Measurements from ENCODE around the gene FAM186B. TPM values are rescaled to one million over a fixed set of nuclear protein-coding genes. Genes with fewer than 3 reads are reported as not detected.

Gene FAM186B
- total RNA-seq, 1 experiment from 2014 or later: not detected

DNA sequence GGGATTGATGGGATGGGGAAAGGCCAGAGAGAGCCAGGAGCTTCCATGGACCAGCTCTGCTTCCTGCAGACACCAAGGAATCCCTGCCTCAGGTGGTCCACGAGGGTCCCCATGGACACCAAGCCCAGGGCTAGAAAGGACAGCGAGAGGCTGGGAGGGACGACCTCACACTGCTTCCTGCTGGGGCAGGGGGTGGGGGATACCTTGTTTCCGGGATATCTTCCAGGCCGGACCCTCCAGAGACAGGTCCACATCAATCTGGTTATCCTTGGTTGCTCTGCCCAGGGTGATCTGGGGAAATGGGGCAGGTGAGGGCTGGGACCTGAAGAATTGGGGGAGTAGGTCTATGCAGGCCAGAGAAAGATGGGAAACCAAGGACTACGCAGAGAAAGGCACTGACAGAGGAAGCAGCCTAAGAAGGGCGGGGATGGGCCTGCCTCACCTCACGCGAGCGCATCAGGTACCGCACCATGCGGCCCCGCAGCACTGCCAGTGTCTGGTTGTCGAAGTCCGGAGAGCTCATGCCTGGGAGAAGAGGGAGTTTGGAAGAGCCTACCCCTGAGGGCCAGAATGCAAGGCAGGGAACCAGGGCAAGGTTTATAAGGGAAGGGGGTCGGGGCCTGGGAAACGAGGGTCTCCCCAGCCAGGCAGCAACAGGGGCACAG, 46.3 kb downstream of the FAM186B start:
- DNase-seq (ENCODE audit: low read depth): no peak
- in situ Hi-C loops (cut with HindIII; ENCODE audit: low pct_unique_long_range_greater_than_20kb, low sequenced_read_pairs): no loop called here

DNA sequence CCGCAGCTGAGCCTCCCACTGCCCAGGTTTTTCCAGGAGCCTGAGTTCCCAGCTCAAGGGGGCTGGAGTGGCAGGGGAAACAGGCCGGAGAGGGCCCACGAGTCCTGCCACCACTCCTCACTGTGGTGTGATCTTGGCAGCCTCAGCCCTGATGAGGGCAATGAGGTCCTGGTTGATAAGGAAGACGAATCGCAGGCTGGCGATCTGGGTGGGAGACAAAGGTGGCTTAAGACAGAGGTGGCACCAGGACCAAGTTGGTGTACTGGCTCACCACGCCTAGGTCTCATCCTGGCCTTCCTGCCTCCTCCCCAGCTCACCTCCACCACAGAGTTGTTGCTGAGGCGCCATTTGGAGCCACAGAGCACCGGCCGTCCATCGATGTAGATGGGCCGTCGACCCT, 46.9 kb downstream of the FAM186B start:
- in situ Hi-C loops (cut with HindIII; ENCODE audit: low pct_unique_long_range_greater_than_20kb, low sequenced_read_pairs): no loop called here

DNA sequence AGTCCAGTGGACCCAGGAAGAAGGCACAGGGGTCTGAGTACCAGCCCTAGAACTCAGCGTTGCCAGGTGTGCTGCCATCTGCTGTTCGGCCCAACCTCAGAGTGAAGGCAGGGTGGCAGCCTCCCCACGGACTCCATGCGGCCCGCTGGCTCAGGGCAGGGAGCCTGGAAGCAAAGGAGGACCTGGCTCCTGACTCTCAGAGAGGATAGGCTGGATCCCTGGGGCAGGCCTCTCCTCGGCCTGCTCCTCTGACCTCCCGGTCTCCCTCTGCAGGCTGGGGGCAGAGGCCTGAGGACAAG, 47.6 kb downstream of the FAM186B start:
- in situ Hi-C loops (cut with HindIII; ENCODE audit: low pct_unique_long_range_greater_than_20kb, low sequenced_read_pairs): no loop called here
- DNase-seq (ENCODE audit: low read depth): no peak

More for the DNA sequence above, 46.9 kb downstream of the FAM186B start:
- DNase-seq (ENCODE audit: low read depth): no peak

DNA sequence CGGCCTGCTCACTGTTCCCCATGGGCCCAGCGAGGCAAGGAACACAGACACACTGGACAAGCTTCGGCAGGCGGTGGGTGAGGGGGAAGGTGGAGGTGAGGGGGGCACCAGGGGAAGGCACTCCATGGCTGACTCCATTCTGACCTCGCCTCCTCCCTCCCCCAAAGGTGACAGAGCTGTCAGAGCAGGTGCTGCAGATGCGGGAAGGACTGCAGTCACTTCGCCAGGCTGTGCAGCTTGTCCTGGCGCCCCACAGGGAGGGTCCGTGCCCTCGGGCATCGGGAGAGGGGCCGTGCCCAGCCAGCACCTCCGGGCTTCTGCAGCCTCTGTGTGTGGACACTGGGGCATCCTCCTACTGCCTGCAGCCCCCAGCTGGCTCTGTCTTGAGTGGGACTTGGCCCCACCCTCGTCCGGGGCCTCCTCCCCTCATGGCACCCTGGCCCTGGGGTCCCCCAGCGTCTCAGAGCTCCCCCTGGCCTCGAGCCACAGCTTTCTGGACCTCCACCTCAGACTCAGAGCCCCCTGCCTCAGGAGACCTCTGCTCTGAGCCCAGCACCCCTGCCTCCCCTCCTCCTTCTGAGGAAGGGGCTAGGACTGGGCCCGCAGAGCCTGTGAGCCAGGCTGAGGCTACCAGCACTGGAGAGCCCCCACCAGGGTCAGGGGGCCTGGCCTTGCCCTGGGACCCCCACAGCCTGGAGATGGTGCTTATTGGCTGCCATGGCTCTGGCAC, 48.1 kb downstream of the FAM186B start:
- DNase-seq (ENCODE audit: low read depth): no peak
- in situ Hi-C loops (cut with HindIII; ENCODE audit: low pct_unique_long_range_greater_than_20kb, low sequenced_read_pairs): no loop called here

DNA sequence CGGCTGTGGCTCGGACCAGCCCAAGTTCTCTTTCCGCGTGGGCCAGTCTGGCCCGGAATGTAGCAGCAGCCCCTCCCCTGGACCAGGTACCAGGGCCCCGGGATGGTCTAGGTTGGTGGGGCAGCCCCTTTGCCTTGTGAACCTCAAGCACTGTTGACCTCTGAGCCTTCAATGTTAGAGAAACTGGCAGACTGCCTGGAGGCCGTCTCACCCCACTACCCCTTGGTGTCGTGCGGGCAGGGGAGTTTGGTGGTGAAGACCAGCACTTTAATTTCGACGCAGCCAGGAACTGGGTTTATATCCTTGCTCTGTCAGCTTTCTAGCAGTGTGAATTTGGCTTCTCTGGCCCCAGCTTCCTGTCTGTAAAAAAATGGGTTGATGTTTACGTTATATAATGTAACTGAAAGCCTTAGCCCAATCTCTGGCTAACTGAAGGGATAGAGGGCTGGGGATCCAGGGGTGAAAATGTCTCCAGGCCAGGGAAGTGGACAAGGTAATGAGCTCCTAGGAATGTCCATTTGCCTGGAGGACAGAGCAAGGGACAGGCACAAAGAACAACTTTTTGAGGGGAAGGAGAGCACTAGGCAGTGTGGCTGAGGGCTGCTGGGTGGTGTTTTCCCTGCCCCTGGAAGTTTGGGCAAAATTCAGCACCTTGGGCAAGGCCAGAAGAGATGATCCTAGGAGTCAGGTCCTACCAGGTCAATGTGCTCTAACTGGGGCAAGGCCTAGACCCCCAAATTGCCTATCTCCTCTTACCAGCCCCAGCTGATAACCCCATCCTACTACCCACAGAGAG, 48.9 kb downstream of the FAM186B start:
- no peak for DNase-seq (ENCODE audit: low read depth)

DNA sequence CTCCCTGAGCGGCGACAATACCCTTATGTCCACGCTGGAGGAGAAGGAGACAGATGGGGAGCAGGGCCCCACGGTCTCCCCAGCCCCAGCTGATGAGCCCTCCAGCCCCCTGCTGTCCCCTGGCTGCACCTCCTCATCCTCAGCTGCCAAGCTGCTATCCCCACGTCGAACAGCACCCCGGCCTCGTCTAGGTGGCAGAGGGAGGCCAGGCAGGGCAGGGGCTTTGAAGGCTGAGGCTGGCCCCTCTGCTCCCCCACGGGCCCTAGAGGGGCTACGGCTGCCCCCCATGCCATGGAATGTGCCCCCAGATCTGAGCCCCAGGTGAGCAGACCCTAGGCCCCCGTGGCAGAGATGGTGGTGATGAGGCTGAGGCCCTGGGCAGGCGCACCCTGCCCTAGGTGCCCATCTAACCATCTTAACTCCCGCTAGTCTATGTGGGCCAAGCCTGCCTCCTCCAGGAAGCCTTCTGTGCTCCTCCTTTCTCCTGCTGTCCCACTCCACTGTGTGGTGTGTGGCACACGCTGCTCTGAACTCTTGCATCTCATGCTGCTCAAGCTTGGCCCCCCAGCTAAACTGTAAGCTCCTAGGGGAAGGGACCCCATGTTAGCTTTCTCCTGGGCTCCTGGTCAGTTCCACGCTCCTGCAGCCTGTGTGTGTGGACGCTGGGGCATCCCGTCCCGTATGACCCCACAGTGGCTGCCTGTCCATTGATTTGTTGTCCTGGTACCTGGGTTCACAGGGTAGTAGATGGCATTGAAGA, 49.6 kb downstream of the FAM186B start:
- DNase-seq (ENCODE audit: low read depth): no peak

More for the DNA sequence above, 48.9 kb downstream of the FAM186B start:
- in situ Hi-C loops (cut with HindIII; ENCODE audit: low pct_unique_long_range_greater_than_20kb, low sequenced_read_pairs): no loop called here

DNA sequence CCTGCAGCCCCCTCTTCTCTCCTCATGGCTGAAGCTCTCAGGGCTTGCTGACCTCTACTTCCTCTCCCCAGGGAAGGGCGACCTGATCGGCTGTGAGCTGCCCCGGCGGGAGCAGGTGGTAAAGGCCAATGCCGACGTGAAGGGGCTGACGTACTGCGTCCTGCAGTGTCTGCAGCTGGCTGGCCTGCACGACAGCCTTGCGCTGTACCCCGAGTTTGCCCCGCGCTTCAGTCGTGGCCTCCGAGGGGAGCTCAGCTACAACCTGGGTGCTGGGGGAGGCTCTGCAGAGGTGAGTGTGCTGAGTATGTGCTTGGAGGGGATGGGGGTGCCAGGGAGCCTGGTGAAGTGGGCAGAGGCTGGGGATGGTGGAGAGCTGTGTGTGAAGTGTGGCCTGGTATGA, 51.2 kb downstream of the FAM186B start:
- in situ Hi-C loops (cut with HindIII; ENCODE audit: low pct_unique_long_range_greater_than_20kb, low sequenced_read_pairs): no loop called here
- DNase-seq (ENCODE audit: low read depth): no peak

More for the DNA sequence above, 49.6 kb downstream of the FAM186B start:
- in situ Hi-C loops (cut with HindIII; ENCODE audit: low pct_unique_long_range_greater_than_20kb, low sequenced_read_pairs): no loop called here

DNA sequence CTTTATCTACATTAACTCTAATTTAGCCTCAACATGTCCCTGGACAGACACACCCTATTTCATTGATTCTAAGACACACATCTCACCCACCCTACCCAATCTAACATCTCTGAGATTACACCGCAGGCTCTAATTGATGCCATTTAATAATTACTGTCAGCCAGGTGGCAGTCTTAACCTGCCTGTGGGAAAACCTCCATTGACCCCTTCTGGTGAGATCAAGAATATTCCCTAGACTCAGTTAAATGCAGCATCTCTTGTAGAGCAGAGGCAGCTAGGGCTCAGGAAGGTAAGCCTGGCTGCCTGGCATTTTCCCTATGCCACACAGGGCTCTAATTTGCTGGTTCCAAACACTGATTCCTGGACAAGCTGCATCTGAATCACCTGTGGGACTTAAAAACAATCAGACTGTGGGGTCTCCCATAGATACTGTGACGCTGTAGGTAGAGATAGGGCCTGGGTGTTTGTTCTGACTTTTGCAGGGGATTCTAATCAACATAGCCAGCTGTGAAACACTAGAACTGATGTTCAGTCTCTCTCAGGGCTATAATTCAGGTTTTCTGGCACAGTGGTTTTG, 51.8 kb downstream of the FAM186B start:
- peak; percentile 46 for DNase-seq (ENCODE audit: low read depth)
- in situ Hi-C loops (cut with HindIII; ENCODE audit: low pct_unique_long_range_greater_than_20kb, low sequenced_read_pairs): no loop called here

DNA sequence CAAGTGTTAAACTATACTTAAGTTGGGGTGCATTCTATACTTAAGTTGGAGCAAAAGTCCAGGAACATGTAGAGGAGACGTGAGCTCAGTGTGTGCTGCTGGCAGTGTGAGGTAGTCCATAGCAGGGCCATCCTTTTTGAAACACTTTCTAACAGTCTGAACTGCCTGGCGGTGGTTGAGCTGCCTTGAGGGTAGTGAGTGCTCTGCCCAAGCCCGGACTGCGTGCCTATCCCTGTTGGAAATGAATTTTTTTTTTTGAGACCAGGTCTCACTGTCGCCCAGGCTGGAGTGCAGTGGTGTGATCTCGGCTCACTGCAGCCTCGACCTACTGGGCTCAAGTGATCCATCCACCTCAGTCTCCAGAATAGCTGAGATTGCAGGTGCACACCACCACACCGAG, 52.5 kb downstream of the FAM186B start:
- no peak for DNase-seq (ENCODE audit: low read depth)
- in situ Hi-C loops (cut with HindIII; ENCODE audit: low pct_unique_long_range_greater_than_20kb, low sequenced_read_pairs): no loop called here

DNA sequence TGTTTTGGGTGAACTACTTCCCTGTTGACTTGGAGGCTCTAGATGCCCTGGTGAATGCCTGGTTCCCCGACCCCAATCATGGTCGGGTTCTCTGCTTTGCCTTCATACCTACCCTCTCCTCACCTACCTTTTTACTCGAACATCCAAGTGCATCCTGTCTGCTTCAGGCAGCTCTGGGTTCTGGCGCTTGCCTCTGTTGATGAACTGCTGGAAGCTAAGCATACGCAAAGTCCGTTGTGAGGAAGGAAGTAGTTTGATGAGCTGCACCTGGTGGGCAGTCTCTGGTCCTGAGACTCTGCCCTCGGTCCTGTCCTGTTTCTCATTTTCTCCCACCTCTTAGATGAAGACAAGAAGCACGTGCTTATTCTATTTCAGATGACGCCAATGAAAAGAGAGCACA, 53.0 kb downstream of the FAM186B start:
- DNase-seq (ENCODE audit: low read depth): no peak
- in situ Hi-C loops (cut with HindIII; ENCODE audit: low pct_unique_long_range_greater_than_20kb, low sequenced_read_pairs): no loop called here

DNA sequence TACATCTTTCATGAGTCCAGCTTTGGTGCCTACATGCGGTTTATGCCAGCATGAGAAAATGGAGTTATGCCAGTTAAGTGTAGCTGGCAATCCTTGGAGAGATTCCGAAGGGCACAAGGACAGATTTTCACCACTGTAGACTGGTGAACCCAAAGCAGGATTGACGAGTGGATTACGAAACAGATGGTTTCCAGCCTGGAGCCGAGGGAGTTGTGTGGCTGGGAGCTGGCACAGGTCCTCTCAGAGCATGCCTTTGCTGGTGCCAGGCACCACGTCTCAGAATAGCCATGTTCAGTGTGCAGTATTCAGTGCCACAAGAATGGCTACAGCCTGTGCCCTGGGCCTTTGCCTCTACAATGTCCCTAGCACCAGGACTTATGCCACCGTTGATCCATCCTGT, 53.4 kb downstream of the FAM186B start:
- in situ Hi-C loops (cut with HindIII; ENCODE audit: low pct_unique_long_range_greater_than_20kb, low sequenced_read_pairs): no loop called here
- DNase-seq (ENCODE audit: low read depth): no peak

DNA sequence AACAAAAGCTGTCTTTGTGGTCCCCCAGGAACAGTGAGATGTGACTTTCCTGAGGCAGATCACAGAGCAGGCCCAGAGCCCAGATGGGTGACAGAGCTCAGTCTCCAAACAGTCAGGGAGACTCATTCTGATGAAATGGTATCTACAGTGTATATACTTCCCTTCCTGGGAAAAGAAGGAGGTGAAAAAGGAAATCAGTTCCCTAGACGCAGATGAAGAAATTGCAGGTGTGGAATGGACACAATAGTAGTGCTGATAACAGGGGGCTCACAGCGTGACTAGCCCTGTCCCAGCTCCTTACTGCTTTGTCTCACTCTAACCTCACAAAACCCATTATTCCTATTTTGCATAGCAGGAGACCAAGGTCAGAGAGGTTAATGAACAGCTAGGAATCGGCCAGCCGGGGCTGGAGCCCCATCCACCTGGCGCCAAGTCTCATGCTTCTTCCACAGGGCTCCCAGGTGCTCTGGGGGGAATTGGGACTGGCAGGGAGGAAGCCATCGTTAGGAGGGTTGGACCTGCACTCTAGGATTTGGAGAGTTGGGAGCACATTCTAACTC, 54.7 kb downstream of the FAM186B start:
- in situ Hi-C loops (cut with HindIII; ENCODE audit: low pct_unique_long_range_greater_than_20kb, low sequenced_read_pairs): no loop called here
- no peak for DNase-seq (ENCODE audit: low read depth)

DNA sequence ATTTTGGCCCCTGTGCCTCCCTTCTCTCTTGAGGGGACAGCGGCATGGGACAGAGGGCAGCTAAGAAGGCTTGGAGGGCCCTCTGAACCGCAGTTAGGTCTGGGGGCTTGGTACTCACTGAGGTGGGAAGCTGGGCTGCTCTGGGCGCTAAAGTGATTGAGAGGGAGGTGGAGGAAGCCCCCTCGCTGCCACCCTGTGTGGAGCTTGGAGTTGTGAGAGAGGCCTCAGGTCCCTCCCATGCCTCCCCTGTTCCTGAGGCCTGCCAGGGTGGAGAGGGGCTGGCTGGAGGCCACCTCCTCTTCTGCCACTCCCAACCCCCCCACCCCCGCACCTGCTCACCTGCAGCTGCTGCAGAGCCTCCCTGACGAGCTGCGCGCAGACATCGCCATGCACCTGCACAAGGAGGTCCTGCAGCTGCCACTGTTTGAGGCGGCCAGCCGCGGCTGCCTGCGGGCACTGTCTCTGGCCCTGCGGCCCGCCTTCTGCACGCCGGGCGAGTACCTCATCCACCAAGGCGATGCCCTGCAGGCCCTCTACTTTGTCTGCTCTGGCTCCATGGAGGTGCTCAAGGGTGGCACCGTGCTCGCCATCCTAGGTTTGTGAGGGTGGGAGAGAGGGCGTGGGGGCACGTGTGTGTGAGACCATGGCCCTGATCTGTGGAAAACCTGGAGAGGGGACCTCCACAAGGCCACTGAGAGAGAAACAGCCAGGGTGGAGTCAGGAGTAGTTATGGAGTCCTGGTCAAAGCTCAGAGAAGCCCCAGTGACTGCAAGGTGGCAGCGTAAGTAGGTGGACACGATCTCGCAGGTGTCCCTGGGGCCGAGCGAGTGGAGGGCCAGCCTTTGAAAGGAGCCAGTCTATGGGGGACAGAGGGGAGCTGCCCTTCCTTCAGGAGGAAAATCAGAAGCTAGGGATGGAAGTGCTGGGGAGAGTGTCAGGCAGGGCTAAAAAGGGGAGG, 55.4 kb downstream of the FAM186B start:
- DNase-seq (ENCODE audit: low read depth): no peak
- in situ Hi-C loops (cut with HindIII; ENCODE audit: low pct_unique_long_range_greater_than_20kb, low sequenced_read_pairs): no loop called here

DNA sequence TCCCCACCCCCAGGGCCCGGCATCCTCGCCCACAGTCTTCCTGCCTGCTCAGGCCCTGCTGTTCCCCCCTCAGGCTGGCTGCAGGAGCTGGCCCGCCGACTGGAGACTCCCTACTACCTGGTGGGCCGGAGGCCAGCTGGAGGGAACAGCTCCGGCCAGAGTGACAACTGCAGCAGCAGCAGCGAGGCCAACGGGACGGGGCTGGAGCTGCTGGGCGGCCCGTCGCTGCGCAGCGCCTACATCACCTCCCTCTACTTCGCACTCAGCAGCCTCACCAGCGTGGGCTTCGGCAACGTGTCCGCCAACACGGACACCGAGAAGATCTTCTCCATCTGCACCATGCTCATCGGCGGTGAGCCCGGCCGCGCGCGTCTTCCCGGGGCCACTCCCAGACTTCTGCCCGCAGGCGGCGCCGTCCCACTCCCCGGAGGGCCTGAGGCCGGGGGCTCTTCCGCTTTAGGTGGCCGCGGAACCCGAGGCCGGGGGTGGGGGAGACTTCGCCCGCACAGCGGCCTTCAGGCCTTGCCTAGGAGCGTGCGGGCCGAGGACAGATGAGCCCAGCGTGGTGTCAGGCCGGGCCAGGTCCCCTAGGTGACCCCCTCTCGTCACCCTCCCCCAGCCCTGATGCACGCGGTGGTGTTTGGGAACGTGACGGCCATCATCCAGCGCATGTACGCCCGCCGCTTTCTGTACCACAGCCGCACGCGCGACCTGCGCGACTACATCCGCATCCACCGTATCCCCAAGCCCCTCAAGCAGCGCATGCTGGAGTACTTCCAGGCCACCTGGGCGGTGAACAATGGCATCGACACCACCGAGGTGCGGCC, 56.4 kb downstream of the FAM186B start:
- in situ Hi-C loops (cut with HindIII; ENCODE audit: low pct_unique_long_range_greater_than_20kb, low sequenced_read_pairs): no loop called here
- DNase-seq (ENCODE audit: low read depth): no peak

DNA sequence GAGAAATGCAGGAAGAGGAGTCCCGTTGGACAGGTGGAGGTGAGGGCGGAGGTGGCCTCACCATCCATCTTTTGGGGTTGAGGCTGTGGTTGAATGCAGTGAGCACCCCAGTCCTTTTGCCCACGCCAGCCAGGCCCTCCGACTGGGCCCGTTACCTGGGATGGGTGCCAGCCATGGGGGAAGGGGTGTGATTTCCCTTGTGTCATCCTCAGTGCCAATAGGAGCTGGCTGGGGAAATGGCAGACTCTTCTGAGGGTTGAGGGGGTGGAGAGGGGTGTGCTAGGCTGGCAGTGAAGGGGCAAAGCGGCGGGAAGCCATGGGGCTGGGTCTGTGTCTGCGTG, 57.0 kb downstream of the FAM186B start:
- in situ Hi-C loops (cut with HindIII; ENCODE audit: low pct_unique_long_range_greater_than_20kb, low sequenced_read_pairs): no loop called here
- DNase-seq (ENCODE audit: low read depth): no peak

DNA sequence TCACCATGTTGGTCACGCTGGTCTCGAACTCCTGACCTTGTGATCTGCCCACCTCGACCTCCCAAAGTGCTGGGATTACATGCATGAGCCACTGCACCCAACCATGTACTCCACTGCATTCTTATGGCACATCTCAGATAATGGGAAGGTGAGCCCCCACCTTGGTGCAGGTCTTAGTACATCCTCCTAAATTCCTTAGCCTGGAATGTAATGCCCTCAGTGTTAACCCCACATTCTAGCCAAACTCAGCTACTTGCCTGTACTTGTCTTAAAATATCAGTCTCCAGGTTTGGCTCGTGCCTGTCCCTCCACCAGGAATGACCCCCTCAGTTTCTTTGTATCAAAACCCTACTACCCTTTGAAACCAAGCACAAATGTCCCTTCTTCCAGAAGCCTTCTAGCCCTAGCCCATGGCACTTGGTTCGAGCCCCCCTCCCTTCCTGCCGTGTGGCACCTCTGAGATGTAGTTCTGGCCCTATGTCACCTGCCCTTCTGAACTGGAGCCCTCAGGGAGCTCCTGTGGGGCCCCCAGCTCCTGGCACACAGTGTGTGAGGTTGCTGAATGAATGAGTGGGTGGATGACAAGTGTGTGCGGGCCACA, 58.2 kb downstream of the FAM186B start:
- in situ Hi-C loops (cut with HindIII; ENCODE audit: low pct_unique_long_range_greater_than_20kb, low sequenced_read_pairs): no loop called here
- DNase-seq (ENCODE audit: low read depth): no peak
